Lower leg skin (tissue), 3 donors: ENCODE data around the gene C6orf163.

Experiments
- POLR2A ChIP-seq, 2 donors: fragments of 450-650 bp; IDR thresholded peaks; one replicate each; pipeline ENCODE4 v1.6.1; 2016 to 2017; ENCODE audit warnings: antibody characterized with exemption in 2 of 2, mild to moderate bottlenecking in 1 of 2, moderate library complexity in 1 of 2
- TF ChIP-seq, protein P1 (sequence below), 3 donors: fragments of 450-650 bp; IDR thresholded peaks; one replicate each; pipeline ENCODE4 v1.5.1; 2016; ENCODE audit warnings: antibody characterized with exemption in 3 of 3, mild to moderate bottlenecking in 3 of 3, moderate library complexity in 2 of 3

DNA sequence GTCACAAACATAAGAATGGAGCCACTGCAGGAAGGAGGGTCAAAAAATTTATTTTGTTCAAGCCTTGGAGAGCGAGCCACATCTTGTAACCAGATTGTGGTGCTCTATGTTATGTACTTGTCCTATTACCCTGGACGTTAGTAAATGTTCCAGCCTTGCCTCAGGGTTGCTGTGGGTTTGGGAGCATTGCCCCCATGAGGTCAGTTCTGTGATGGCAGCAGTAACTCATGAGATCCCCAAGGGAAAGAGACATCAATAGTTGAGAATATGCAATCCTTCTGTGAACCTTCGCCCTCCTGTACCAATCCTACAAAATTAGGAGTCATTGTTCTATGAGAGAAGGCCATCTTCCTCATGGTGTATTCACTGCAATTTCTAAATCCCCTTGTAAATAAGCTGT, 46.7 kb downstream of the C6orf163 start:
- TF ChIP-seq, protein P1, sequence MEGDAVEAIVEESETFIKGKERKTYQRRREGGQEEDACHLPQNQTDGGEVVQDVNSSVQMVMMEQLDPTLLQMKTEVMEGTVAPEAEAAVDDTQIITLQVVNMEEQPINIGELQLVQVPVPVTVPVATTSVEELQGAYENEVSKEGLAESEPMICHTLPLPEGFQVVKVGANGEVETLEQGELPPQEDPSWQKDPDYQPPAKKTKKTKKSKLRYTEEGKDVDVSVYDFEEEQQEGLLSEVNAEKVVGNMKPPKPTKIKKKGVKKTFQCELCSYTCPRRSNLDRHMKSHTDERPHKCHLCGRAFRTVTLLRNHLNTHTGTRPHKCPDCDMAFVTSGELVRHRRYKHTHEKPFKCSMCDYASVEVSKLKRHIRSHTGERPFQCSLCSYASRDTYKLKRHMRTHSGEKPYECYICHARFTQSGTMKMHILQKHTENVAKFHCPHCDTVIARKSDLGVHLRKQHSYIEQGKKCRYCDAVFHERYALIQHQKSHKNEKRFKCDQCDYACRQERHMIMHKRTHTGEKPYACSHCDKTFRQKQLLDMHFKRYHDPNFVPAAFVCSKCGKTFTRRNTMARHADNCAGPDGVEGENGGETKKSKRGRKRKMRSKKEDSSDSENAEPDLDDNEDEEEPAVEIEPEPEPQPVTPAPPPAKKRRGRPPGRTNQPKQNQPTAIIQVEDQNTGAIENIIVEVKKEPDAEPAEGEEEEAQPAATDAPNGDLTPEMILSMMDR (IDR thresholded peaks at IDR 0.05): no peak
- no peak for TF ChIP-seq POLR2A (IDR thresholded peaks at IDR 0.05)
